T-helper 2 cell treated with Interferon-gamma antibody and Interleukin-4, amounts not matched to agents 100 ng/mL and 5 ng/mL, for 36 hours (primary cell): Measurements from ENCODE around the gene COA5. TPM values are rescaled to one million over a fixed set of nuclear protein-coding genes. Genes with fewer than 3 reads are reported as not detected.

Source experiments
- intact Hi-C: fragments of 100-400 bp; cut with micrococcal nuclease; formaldehyde crosslinking; loops from one replicate; pipeline ENCODE4 v1.15.1; 2023
- total RNA-seq: library from RNA; stranded (reverse); gene quantifications from 2 replicates; pipeline ENCODE4 v1.2.3, GENCODE V29; 2022

The COA5 gene, protein sequence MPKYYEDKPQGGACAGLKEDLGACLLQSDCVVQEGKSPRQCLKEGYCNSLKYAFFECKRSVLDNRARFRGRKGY
- total RNA-seq, result 18.5 and 18.8 TPM in 2 replicates

DNA sequence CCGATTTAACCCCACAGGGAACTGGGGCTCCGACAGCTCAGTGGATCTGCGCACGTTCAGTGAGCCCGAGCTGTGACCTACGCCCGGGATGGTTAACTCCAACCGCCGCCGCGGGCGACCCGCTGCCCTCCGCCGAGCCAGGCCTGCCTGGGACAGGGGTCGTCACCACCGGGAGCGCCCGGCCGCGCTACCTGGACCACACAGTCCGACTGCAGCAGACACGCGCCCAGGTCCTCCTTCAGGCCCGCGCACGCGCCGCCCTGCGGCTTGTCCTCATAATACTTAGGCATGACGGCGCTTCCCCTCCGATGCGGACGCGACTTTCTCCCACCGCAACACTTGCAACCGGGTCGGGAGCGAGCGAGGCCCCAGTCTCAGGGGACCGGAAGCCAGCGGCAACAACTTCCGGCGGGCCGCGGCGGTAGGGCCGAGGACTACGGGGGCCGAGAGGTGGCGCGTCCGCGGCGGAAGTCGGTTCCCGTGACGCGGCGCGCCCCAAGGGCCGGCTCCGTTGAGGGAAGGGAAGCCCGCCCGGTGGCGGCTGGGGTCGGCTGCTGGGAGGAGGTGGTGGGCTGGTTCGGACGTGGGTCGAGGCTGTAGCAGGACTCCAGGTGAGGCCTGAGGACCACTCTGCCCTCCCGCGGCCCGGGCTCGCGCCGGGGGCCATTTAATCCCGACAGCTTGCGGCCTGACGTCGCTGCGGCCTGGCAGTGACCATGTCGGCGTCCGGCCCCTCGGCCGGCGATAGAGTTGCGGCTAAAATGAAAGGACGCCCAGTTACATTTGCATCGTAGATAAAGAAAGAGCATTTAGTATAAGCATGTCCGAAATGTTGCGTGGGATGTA, at the start of gene COA5, which contains the start of gene UNC50:
Gene COA5, minus strand, starts transcription at position 397 of the 846 bp plus-strand sequence. Its CDS starts 107 bp downstream, at position 290.
Gene UNC50, plus strand, starts transcription at position 474 of the 846 bp plus-strand sequence. CDS start 1,171 bp downstream, outside the sequence.
- intact Hi-C loops, result loop anchor here (2.0 to 10.0 kb wide), 2 partner anchors 164 to 228 kb away; partner anchors contain the start of gene INPP4A

DNA sequence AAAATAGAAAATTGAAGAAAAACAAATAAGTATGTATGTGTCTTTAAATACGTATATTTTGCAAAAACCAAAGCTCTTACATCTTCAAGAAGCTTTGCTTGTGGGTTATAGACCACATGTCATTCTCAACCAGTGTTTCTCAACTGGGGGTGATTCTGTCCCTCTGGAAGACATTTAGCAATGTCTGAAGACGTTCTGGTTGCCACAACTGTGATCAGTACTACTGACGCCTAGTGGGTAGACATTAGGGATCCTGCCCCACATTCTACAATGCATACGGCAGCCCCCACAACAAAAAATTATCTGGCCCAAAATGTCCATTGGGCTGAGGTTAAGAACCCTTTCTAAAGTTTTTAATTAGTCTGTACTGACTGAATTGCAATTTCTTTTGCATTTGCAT, 48.5 kb upstream of the COA5 start:
- intact Hi-C loops, result loop anchor here (5.0 kb wide), 1 partner anchor 36 kb away; no protein-coding TSS in a partner anchor

DNA sequence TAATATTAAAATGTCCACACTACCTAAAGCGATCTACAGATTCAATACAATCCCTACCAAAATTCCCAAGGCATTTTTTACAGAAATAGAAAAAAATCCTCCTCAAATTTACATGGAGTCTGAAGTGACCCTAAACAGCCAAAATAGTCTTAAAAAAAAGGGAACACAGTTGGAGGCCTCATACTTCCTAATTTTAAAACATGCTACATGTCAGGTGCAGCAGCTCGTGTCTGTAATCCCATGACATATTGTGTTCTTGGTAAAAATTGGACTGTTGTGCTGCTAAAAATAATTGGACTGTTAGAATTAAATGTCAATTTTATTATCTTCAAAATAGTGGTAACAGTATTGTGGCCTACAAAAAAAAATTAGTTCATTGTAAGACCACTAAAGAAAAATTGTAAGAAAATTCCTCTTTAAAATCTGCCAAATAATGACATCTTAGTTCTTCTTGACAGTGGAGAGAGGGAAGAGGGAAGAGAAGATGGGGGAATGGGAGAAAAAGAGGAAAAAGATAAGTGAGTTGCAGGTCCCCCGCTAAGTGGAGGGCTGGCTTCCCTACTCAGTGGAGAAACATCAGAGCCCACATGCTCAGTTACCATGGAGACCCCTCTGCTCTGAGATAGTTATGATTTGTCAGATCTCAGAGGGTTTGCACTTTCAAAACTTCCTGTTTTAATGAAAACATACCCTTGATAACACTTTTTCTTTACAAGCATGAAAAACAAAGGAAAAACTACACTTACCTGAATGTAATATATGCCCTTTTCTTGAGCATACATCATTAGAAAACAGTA, 46.6 kb upstream of the COA5 start:
- intact Hi-C loops, result loop anchor here (5.0 kb wide), 1 partner anchor 37 kb away; no protein-coding TSS in a partner anchor

DNA sequence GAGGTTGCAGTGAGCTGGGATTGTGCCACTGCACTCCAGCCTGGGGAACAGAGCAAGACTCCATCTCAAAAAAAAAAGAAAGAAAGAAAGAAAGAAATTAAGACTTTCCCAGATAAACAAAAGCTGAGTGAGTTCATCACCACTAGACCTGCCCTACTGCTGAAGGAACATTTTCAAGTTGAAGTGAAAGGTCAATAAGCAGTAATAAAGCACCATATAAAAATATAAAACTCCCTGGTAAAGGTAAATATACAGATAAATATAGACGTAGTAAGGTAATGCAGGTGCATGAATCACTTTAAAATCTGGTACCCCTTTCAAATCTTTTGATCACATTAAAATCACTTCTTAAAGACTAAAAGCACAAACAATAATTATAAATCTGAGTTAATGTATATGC, 42.7 kb upstream of the COA5 start:
- intact Hi-C loops, result no loop called here

DNA sequence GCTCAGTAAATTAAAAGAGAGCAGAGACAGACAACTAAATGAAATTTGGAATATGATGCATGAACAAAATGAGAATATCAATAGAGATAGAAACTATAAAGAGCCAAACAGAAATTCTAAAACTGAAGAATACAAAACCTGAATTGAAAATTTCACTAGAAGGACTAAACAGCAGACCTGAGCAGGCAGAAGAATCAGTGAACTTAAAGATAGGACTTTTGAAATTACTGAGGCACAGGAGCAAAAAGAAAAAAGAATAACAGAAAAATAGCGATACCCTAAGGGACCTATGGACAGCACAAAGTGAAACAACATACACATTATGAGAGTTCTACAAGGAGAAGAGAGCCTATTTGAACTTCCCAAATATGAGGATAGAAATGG, 41.7 kb upstream of the COA5 start:
- intact Hi-C loops, result loop anchor here (1.0 to 2.0 kb wide), 3 partner anchors 187 to 529 kb away; no protein-coding TSS in a partner anchor

DNA sequence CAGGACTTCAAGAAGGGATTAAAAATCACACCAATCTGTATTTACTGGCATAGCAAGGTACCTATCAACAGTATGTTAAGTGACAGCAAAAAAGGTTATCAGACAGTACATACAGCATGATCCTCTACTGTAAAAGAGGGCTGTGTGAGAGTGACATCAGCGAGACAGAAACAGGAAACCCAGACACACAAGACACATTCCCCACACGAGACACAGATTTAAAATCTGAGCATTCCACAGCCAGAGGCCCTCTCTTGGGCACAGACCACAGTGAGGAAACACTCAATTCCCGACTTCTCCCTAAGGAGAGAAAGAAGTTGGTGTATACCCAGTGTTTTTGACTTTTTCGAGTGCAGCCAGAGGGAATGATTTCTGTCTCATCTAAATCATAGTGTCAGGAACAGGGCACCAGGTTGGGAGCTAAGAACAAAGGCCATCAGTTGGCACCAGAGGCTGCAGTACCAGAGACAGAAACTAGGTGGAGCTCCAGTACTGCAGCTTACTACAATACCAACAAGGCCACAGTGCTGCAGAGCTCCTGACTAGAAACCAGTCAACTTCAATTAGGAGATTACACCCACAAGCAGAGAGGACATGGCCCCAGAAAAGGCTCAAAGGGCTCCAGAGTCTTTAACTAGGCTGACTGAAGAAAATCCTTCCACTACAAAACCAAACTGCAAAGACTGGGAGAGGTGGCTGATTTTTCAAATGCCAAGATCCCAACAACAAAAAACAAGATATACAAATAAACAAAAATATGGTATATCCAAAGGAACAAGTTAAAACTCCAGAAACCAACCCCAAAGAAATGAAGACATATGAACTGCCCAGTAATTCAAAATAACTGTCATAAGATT, 41.1 kb upstream of the COA5 start:
- intact Hi-C loops, result loop anchor here (1.0 to 2.0 kb wide), 3 partner anchors 188 to 530 kb away; no protein-coding TSS in a partner anchor

DNA sequence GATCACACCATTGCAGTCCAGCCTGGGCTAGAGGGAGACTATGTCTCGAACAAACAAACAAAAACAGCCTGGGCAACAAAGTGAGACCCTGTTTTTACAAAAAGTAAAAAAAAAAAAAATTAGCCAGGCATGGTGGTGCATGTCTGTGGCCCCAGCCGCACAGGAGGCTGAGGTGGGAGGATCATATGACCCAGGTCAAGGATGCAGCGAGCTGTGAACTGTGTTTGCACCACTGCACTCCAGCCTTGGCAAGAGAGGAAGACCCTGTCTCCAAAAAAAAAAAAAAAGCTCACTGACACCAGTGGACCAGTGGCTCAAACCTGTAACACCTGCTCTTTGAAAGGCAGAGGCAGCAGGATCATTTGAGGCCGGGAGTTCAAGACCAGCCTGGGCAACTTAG, 40.1 kb upstream of the COA5 start:
- intact Hi-C loops, result loop anchor here (2.0 kb wide), 1 partner anchor 418 kb away; no protein-coding TSS in a partner anchor

DNA sequence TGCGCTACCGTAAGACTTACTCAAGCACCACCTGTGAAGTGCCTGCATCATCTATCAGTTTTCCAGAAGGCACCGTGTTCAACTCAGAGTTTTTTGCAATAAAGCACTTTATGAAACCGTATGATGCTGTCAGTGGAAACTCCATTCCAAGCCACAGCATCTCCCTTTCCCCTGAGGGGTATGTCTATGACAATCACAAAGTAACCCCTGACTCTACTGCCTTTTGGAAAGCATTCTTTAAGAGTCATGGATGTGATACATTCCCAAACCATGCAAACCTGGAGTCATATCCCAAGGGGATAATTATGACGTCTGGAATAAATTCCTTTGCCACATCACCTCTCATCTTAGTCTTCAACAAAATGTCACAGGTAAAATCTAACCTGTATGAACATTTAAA, 39.3 kb upstream of the COA5 start:
- intact Hi-C loops, result loop anchor here (2.0 kb wide), 1 partner anchor 419 kb away; no protein-coding TSS in a partner anchor

DNA sequence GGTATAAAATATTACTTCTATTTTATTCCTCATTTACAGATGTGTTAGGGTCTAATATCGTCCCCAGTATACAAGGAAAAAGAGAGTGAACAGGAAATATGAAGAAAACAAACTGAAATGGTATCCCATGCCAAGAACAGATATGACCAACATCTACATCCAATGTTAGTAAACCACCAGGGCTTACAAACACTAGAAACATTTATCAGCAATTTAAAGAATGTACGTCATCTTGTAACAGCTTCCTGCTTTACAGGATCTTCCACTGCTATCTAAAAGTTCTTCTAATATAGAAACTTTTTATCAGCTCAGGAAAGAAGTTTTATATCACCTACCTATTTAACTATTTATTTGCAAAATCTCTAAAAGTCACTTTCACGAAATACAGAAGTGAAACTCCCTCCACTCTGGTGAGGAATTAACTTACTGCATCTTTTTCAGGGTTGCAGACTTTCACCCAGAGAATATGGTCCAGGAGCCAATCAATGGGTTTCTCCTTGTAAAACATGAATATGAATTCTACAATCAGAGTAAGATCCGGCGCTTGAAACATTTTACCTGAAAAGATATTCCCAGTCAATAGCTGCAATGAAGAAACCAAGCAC, 35.3 kb upstream of the COA5 start:
- intact Hi-C loops, result no loop called here

DNA sequence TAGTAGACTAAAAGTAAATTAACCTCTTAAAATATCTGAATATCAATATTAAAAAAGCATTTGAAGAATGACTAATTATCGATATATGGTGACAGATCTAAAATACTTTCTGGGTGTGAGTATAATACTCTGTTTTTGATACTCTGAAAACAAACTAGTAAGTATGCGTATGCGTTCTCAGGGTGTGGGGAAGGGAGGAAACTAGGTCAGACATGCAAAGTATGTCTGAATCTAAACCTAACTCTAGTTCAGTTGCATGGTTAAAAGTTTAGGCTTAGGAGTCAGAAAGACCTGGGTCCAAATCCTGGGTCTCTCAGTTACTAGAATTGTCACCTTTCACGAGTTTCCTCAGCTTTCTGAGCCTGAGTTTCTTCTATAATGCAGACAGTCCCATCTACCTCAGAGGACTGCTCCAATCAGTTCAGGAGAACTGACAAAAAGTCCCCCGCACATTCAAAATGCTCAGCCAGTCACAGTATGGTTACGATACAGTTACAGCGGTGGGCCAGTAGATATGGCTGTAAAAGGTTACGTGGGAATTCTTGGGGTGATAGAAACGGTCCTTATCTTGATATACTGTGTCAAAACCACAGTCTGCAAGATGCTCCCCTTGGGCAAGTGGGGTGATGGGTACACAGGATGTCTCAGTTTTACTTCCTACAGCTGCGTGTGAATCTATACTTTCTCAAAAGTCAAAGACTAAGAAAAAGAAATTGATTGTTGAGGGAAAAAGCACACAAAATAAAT, 29.3 kb upstream of the COA5 start:
- intact Hi-C loops, result loop anchor here (10.0 kb wide), 1 partner anchor 507 kb away; the partner anchor contains the start of gene C2orf15

DNA sequence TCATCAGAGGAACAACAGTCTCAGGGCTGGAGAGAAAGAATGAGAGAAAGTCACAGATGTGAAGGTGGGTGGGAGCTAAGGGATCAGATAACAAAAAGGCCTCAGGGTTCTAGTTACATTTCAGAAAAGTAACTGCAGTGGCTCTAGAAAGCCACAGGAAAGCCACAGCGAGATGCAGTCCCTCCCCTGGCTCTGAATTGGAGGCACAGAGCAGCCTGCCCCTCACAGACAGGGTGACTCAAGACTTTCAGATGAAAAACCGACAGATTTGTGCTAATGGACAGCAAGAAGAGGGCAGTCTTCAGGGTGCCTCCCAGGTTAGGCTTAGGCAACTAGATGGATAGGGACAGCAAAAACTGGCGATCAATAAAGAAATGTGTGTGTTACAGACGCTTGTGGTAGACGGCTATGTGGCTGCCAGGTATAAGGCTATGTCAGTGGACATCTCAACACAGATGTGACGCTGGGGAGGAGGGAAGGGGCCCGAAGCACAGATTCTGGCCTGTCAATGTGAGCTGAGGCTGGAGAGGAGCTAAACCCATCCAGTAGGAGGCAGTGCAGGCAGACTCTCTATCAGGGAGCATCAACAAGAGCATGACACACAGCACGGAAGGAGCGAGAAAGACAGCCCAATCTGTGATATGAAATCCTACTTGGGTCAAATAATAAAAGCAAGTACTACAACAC, 26.2 kb upstream of the COA5 start:
- intact Hi-C loops, result loop anchor here (10.0 kb wide), 1 partner anchor 510 kb away; the partner anchor contains the start of gene C2orf15

DNA sequence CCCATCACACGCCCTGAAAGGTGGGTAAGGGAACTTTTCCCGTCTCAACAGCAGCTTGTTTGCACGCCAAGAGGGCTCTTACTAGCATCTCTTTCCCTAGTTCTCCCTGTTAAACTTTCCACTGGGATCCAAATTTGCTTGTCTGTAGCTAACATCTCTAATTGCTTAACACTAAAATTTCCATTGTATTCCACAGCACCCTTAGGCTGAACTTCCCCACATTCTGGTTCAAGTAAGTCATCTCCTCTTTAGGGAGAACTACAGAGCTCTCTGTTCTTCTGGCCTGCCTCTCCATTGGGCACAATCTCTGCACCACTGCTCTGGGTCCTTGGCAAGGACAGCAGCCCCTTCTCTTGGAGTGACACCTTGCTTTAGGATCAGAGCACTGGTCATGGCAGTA, 24.0 kb upstream of the COA5 start:
- intact Hi-C loops, result loop anchor here (10.0 kb wide), 1 partner anchor 512 kb away; the partner anchor contains the start of gene C2orf15

DNA sequence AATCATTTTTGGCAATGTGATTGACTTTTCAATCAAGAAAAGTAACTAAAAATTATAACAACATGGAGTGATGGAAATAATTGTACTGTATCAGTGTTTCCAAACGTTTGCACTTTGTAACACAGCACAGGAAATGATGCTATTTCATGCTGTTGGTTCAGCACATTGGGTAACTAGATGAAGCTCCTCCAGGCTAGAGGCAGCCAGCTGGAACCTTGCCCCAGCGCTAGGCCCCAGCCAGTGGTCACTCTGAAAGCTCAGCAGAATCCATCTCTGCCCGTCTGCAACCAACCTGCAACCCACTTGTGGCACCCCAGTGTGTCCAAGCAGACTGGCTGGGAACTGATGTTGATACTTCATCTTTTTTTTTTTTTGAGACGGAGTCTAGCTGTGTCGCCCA, 15.3 kb upstream of the COA5 start:
- intact Hi-C loops, result no loop called here

DNA sequence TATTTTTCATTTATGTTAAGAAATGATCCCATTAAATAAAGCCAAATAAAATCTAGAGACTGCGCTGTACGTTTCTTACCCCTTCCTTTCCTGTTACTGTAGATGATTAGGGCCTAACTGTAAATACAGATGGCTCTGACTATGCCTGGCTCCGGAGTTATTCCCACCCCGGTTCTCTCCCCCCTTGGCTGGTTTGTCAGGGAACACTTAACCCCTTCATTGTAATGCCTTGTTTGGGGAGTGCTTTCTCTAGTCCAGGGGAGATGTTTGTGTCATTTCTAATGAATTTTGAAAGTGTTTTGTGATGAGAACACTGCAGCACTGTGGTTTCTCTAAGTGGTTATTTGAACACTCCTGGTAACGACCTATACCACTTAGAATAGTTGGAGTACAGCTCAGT, 8.8 kb upstream of the COA5 start:
- intact Hi-C loops, result no loop called here

DNA sequence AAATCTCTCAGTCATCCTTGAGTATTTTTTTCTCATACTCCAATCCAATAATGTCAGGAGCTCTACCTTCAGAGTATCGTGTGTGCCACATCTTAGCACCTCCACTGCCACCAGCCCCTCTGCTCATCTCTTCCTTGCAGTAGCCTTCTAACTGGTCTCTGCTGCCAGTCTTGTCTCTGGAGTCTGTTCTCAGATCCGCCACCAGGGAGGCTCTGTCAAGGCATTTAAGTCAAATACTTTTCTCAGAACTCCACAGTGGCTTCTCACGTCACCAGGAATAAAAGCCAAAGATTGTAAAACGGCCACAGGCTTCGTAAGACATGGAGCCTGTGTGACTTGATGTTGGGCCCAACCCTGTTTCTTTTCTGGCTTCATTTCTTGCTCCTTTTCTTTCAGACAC, 7.2 kb upstream of the COA5 start:
- intact Hi-C loops, result no loop called here

DNA sequence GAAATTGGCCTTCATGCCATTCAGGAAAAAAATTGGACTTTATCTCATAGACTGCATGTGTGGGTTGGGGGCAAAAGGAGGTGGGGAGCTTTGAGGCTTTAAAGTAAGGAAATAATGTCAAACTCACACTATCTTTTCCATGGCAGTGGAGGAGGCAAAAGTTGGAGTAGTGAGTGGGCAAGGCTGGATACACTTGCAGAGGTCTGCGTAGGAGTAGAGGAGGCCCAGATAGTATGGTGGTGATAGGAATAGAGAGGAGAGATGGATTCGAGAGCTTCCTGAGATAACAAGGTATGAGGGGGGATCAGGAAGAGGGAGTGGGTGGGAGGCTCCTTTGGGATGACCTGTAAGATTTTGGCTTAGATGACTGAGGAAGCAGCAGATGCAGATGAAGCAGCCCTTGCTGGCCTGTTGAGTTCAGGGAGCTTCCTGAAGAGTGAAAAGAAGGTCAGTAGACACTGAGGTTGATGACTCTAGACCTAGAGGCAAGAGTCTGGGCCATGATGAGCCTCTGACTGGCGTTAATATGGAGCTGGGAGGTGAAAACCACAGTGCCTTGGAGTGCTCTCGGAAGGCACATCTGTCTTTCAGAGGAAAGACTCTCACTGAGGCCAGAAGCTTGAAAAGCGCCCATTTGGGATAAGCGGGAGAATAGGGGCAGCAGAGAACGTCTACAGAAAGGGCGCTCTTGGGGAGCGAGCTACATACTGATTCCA, 5.9 kb upstream of the COA5 start:
- intact Hi-C loops, result no loop called here

DNA sequence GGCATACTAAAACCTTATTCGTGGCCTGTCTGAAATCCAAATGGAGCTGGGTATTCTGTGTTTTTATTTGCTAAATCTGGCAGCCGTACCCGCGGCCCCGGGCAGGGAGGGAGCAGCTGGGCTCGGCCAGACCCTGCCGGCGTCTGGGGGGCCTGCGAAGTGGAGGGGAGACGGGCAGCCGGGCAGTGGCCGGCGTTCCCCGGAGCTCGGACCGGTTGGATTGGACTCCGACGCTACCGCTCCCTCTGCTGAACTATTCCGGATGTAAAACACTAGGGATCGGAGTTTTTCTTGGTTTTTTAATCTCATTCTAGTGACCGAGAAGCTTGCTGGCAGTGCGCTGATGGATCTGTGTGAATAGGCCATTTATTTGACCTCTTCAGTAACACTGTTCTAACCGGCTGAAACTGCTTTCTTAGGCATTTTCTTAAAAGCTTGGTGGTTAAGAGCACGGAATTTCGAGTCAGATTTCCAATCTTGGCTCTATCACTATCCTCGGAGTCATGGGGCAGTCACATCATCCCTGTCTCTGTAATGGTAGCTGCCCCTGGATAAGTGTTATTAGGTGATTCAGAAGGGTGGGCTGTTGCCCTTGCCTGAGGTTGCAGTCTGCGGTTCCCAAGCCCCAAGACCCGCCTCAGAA, 771 bp upstream of the COA5 start:
- intact Hi-C loops, result loop anchor here (2.0 to 10.0 kb wide), 2 partner anchors 164 to 228 kb away; partner anchors contain the start of gene INPP4A
